GM12874 (cell line): Measurements from ENCODE around the gene FZD8.

Experiments used
- CTCF ChIP-seq: IDR thresholded peaks from 2 replicates; pipeline ENCODE4 v1.5.1; 2011; ENCODE audit warnings: low read depth, mild to moderate bottlenecking, control low read depth, low read length, moderate library complexity; ENCODE audit not compliant: insufficient read depth

FZD8 gene

GRCh38 chr10:35633006-35633980, 8.8 kb downstream of the FZD8 start:
- no peak for TF ChIP-seq CTCF

GRCh38 chr10:35632027-35632426, 10.1 kb downstream of the FZD8 start:
- TF ChIP-seq CTCF = no peak

GRCh38 chr10:35631404-35631803, 10.7 kb downstream of the FZD8 start:
- TF ChIP-seq CTCF = no peak

- no peak for TF ChIP-seq CTCF
Observed at GRCh38 chr10:35626971-35627507, 15.1 kb downstream of the FZD8 start.

- no peak for TF ChIP-seq CTCF
Observed at GRCh38 chr10:35614312-35614711, 27.8 kb downstream of the FZD8 start.

GRCh38 chr10:35613597-35614226, 28.4 kb downstream of the FZD8 start:
- TF ChIP-seq CTCF = no peak

- TF ChIP-seq CTCF = no peak
Observed at GRCh38 chr10:35613107-35613440, 29.0 kb downstream of the FZD8 start.
